GM19240 (cell line): ENCODE measurements around the gene NEMP2.

Experiments
- DNase-seq: peaks from one replicate; pipeline ENCODE4 v3.0.0; 2011; ENCODE audit warnings: low spot score; ENCODE audit not compliant: insufficient read length

The NEMP2 gene

GRCh38 chr2:190561094-190561493, 26.6 kb upstream of the NEMP2 start:
- no peak for DNase-seq

- no peak for DNase-seq
Measured at GRCh38 chr2:190554357-190555006, 20.0 kb upstream of the NEMP2 start.

GRCh38 chr2:190553254-190553653, 18.7 kb upstream of the NEMP2 start:
- DNase-seq, result no peak

- no peak for DNase-seq
Measured at GRCh38 chr2:190551928-190552327, 17.4 kb upstream of the NEMP2 start.

GRCh38 chr2:190550137-190550536, 15.6 kb upstream of the NEMP2 start:
- no peak for DNase-seq

- DNase-seq, result no peak
Measured at GRCh38 chr2:190547886-190548285, 13.4 kb upstream of the NEMP2 start.

GRCh38 chr2:190546734-190547133, 12.2 kb upstream of the NEMP2 start:
- DNase-seq, result no peak

GRCh38 chr2:190545555-190546385, 11.2 kb upstream of the NEMP2 start:
- no peak for DNase-seq

- DNase-seq, result no peak
Measured at GRCh38 chr2:190545093-190545492, 10.6 kb upstream of the NEMP2 start.

GRCh38 chr2:190540048-190540447, 5.5 kb upstream of the NEMP2 start:
- no peak for DNase-seq

GRCh38 chr2:190538201-190538600, 3.7 kb upstream of the NEMP2 start:
- DNase-seq, result no peak

- DNase-seq, result no peak
Measured at GRCh38 chr2:190537765-190538164, 3.2 kb upstream of the NEMP2 start.

GRCh38 chr2:190535586-190535985, 1.1 kb upstream of the NEMP2 start:
- DNase-seq, result no peak

GRCh38 chr2:190535121-190535439, 558 bp upstream of the NEMP2 start:
- no peak for DNase-seq

- DNase-seq, result no peak
Measured at GRCh38 chr2:190533968-190534309, 583 bp downstream of the NEMP2 start.

GRCh38 chr2:190533175-190533967, 1.2 kb downstream of the NEMP2 start:
- no peak for DNase-seq

- DNase-seq, result no peak
Measured at GRCh38 chr2:190532581-190532980, 1.9 kb downstream of the NEMP2 start.

GRCh38 chr2:190530248-190530900, 4.1 kb downstream of the NEMP2 start:
- no peak for DNase-seq

GRCh38 chr2:190529486-190530247, 4.9 kb downstream of the NEMP2 start:
- DNase-seq, result no peak

- no peak for DNase-seq
Measured at GRCh38 chr2:190528521-190529001, 6.0 kb downstream of the NEMP2 start.

- no peak for DNase-seq
Measured at GRCh38 chr2:190527918-190528317, 6.6 kb downstream of the NEMP2 start.
